Inflammatory macrophage (primary cell): Measurements from ENCODE around the gene SRSF12.
"Not testable (repeated sequence)": the region's sequence is repeated elsewhere in the genome, so short reads cannot be mapped to it uniquely, and the experiment has no call there.

Experiments
- DNase-seq, 2 donors: peaks; one replicate each; pipeline ENCODE4 v3.0.0-alpha.2; 2020 to 2022

The SRSF12 gene

GRCh38 chr6:89069536-89070163 lies 48.2 kb downstream of the SRSF12 start:
- no peak for DNase-seq

DNA sequence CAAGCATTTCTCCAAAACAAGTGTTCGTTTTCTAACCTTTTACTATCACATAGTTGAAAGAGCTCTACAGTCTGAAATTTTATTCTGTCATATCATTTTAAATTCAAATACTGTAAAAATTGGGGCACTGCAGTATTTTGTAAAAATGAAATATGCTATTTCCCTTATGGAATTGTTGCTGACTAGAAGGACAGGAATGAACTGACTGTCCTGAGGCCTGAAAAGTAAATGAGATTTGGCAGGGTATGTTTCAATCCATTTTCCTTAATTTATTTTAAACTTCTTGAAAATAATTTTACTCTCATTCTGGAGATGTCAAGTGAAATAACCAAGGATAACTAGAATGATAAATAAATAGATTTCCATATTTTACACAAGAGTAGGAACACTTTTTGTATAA lies 49.2 kb downstream of the SRSF12 start:
- DNase-seq, result no peak

DNA sequence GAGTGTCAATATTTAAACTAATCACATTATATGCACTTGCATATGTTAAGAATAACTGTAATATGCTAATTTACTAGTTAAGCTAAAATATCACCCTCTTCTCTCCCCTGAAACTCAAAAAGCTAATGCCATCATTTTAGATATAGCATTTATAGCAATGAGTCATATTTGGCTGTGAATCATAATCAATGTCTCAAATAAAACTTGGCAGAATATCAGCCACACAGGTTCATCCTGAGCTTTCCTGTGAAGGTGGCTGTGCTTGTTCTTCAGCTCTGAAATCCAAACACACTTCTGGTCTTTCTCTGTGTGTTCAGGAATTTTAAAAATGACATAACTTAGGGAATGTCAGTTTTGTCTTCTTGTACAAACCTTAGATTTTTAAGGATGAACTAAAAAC lies 50.1 kb downstream of the SRSF12 start:
- no peak for DNase-seq

DNA sequence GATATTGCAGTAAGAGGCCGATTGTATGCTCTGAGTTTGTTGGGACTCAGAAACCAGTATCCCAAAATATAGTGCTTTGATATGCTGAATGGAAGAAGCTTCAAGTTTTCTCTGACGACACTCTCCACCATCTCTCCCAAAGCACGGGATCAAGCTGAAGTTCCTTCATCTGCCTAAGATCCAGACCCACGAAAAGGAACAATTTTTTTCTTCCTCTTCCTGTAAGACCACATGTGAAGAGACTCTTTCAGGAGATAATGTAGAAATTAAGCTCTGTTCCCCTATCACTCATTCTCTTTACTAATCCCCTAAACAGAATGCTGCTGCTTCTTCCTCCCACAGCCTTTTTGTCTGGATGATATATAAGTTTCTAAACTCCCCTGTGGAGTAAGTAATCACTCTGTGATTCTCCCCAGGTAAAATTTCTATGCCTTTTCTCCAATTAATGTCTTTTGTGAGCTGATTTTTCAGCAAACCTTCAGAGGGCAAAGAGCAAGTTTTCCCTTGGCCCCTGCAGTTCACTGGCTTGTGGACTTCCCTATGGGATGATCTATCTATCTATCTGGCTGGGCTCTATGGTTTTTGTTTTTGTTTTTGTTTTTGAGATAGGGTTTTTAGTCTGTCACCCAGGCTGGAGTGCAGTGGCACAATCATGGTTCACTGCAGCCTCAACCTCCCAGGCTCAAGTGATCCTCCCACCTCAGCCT lies 50.8 kb downstream of the SRSF12 start:
- DNase-seq, result peak; percentile 84 to 85

DNA sequence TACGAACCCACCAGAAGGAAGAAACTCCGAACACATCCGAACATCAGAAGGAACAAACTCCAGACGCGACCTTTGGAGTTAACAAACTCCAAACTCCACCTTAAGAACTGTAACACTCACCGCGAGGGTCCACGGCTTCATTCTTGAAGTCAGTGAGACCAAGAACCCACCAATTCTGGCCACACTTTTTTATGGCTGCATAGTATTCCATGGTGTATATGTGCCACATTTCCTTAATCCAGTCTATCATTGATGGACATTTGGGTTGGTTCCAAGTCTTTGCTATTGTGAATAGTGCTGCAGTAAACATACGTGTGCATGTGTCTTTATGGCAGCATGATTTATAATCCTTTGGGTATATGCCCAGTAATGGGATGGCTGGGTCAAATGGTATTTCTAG lies 51.8 kb downstream of the SRSF12 start:
- not testable (repeated sequence) for DNase-seq

GRCh38 chr6:89064931-89065330 lies 52.9 kb downstream of the SRSF12 start:
- DNase-seq, result not testable (repeated sequence)

DNA sequence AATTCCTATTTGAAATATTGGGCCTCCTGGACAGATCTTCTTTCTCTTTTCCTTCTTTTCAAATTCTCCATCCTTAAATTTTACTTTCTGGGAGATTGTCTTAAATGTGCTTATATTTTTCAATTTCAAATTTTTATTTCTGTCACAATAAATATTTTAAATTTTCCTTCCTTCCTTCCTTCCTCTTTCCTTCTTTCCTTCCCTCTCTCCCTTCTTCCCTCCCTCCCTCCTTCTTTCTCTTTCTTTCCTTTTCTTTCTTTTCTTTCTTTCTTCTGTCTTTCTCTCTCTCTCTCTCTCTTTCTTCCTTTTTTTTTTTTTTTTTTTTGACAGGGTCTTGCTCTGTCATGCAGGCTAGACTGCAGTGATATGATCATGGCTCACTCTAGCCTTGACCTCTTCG lies 54.0 kb downstream of the SRSF12 start:
- DNase-seq, result no peak

GRCh38 chr6:89059227-89059626 lies 58.6 kb downstream of the SRSF12 start:
- DNase-seq, result no peak

- no peak for DNase-seq
These were observed 59.2 kb downstream of the SRSF12 start for GRCh38 chr6:89058627-89059026.

- no peak for DNase-seq
These were observed 60.1 kb downstream of the SRSF12 start for GRCh38 chr6:89057759-89058158.

DNA sequence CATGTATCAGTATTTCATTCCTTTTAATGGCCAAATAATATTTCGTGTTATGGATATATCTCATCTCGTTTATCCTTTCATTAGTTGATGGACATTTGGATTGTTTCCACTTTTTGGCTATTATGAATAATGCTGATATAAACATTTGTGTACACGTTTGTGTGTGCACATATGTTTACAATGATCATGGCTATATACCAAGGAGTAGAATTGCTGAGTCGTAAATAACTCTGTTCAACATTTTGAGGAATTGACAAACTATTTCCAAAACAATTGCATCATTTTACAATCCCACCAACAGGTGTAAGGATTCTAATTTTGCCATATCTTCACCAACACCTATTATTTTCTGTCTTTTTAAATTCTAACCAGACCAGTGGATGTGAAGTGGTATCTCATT lies 63.7 kb downstream of the SRSF12 start:
- no peak for DNase-seq

DNA sequence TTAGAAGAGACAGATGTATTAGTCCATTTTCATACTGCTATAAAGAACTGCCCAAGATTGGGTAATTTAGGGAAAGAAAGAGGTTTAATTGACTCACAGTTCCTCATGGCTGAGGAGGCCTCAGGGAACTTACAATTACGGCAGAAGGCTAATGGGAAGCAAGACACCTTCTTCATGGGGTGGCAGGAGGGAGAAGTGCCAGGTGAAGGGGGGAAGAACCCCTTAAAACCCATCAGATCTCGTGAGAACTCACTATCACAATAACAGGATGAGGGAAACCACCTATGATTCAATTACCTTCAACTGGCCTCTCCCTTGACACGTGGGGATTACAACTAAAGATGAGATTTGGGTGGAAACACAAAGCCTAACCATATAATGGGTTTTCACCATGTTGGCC lies 66.2 kb downstream of the SRSF12 start:
- no peak for DNase-seq

DNA sequence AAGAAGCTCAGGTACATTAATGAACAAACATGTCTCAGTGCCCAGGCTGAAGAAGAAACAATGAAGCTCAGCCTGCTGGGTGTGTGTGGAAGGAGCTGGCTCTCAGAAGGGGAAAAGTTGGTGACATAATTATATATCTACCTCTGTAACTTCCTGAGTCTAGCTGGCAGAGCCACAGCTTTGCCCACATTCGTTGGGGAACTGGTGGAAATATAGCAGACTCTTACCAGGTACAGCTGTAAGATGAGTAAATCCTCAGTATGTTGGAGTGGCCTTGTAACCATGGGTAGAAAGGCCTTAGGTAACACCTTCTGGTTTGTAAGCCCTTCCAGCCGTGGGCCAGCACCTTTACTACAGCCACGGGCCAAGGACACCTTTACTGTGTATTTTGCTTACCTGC lies 67.2 kb downstream of the SRSF12 start:
- DNase-seq, result no peak

- no peak for DNase-seq
These were observed 67.7 kb downstream of the SRSF12 start for GRCh38 chr6:89050155-89050554.

- no peak for DNase-seq
These were observed 68.9 kb downstream of the SRSF12 start for GRCh38 chr6:89048985-89049384.

DNA sequence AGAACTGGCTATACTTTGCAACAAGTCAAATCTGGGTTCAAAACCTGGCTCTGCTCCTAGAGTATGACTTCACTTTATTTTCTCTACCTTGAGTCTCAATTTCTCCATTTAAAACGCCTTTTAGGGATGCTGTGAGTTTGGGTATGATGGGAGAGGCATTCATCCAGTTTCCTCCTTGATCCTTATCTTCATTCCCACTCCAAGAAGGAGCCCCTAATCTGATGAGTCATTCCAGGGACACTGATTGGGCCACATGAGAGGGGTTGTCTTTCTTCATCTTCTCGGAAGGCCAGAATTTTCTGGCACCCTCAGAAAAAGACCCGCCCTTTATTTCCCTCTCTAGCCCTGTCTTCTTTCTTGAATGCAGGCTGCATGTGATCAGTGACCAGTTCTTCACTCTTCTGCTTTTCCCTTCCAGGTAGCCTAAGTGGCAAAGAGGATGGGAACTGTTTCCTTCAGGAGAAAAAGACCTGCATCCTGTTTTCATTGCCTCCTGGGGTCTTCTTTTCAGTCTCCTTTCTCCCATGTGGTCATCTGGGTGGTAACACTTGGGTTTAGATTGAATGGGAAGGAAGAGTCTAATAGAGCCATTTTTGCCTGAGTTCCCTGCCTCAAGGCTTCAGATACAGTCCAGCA lies 69.5 kb downstream of the SRSF12 start:
- no peak for DNase-seq

- DNase-seq, result peak; percentile 20 to 40
These were observed 70.4 kb downstream of the SRSF12 start for GRCh38 chr6:89047473-89047872.
